ENCODE results near the gene CCR9. TPM values are rescaled to one million over a fixed set of nuclear protein-coding genes. Genes with fewer than 3 reads are reported as not detected.

Gene CCR9
- total RNA-seq, 1 donor from 2014 or later = not detected

DNA sequence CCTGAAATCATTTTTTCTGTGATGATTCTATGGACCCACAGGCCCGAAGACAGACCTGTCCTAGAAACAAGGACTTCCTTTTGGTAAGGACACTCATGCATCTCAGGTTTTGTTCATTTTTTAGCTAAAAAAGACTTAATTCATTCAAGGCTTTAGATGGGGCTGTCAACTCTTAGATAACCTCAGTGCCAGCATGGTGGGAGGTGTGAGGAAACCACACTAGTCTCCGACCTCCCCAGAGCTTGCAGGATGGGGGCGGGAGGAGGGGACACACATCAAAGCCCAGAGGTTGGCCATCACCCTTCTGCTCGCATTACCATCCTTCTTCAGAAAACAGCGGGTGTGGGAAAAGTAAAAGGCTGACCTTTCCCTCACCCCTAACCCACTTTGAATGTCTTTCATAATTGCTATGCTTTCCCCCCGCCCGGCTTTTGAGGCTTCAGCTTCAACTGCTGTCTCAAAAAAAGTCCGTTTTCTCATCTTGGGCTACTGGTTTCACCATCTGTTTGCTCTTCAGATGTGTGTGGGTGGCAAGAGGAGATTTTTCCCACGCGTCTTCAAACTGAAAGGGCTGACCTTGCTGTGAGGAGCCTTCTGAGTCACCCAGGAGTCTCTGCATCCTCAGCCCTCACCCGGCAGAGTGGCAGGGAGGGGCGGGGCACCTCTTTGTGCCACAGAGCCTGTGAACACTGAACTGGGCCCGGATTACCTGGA lies 29.3 kb downstream of the CCR9 start:
- Mint-ChIP-seq H3K27ac (ENCODE audit: unreplicated experiment) (peak overlapping the region; percentile 77), H3K27me3 (ENCODE audit: low read depth, unreplicated experiment) (no peaks in the 10 kb centered on the region), H3K9me3 (ENCODE audit: unreplicated experiment) (no peaks in the 10 kb centered on the region), H3K36me3 (ENCODE audit: low read depth, unreplicated experiment) (peaks cover 9% of the 10 kb centered on the region), H3K4me1 (ENCODE audit: low read depth, unreplicated experiment) (peaks cover 22% of the 10 kb centered on the region), H3K4me3 (ENCODE audit: unreplicated experiment) (peak overlapping the region; percentile 40)
- Histone ChIP-seq H3K36me3 (ENCODE audit: insufficient read depth, low read length) (no peaks in the 10 kb centered on the region), H3K27ac (ENCODE audit: low read depth, low read length) (peak overlapping the region; percentile 55), H3K4me2 (ENCODE audit: low read length) (peak overlapping the region; percentile 67), H3K9me3 (ENCODE audit: insufficient read depth, low read depth, low read length) (no peaks in the 10 kb centered on the region), H3K4me3 (ENCODE audit: insufficient read depth, low read depth, low read length) (peak overlapping the region; percentile 15), H3K27me3 (ENCODE audit: insufficient read depth, low read length) (no peaks in the 10 kb centered on the region), H2AFZ (ENCODE audit: low read depth, low read length) (peak overlapping the region; percentile 9), H3K79me2 (ENCODE audit: insufficient read depth, low read length) (no peaks in the 10 kb centered on the region), H3K9ac (ENCODE audit: low read length) (peak overlapping the region; percentile 37), H3K4me1 (ENCODE audit: insufficient read depth, low read length) (peaks cover 13% of the 10 kb centered on the region), H4K20me1 (ENCODE audit: insufficient read depth, low read length) (no peaks in the 10 kb centered on the region)
- no peak for TF ChIP-seq EZH2 (IDR thresholded peaks at IDR 0.05; ENCODE audit: insufficient read depth, low read length)
- TF ChIP-seq, protein P1, sequence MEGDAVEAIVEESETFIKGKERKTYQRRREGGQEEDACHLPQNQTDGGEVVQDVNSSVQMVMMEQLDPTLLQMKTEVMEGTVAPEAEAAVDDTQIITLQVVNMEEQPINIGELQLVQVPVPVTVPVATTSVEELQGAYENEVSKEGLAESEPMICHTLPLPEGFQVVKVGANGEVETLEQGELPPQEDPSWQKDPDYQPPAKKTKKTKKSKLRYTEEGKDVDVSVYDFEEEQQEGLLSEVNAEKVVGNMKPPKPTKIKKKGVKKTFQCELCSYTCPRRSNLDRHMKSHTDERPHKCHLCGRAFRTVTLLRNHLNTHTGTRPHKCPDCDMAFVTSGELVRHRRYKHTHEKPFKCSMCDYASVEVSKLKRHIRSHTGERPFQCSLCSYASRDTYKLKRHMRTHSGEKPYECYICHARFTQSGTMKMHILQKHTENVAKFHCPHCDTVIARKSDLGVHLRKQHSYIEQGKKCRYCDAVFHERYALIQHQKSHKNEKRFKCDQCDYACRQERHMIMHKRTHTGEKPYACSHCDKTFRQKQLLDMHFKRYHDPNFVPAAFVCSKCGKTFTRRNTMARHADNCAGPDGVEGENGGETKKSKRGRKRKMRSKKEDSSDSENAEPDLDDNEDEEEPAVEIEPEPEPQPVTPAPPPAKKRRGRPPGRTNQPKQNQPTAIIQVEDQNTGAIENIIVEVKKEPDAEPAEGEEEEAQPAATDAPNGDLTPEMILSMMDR (IDR thresholded peaks at IDR 0.05; ENCODE audit: insufficient read depth, low read depth, low read length) = no peak
- DNase-seq (ENCODE audit: low read depth) = peak; percentile 88
- no peak for FAIRE-seq

DNA sequence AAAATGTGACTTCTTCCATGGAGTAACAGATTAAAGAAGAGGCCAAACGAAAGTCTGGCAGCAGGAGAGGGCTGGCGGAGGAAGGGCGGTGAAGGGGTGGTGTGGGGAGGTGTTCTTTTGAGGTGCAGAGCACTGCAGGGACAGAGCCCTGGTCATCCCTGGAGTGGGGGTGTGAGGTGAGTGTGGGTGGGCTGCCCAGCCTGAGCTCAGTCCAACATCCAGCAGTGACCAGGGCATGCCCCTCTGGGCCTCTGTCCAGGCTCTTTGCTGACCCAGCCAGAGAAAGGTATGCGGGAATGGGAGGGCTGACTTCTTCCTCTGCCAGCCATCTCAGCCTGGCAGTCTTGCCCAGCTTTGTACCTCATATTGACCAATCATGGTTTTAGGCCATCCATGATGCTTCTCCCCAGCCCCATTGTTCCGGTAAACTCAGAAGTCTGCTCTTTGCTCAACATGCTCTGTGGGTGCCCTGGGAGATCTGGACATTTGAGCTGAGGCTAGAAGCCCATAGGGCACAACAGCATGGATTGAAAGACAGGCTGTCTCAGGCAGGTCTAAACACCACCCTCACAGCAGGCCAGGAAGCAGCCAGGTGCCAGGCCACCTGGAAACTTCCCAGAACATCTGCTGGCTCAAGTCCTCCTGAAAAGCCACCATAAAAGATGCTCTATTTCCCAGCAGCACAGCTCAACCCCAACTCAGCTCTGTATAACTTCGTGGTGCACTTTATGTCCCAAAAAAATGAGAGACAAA lies 31.0 kb downstream of the CCR9 start:
- no peaks in the 10 kb centered on the region for H3K36me3 ChIP-seq (ENCODE audit: insufficient read depth, low read length)
- H3K9me3 ChIP-seq (ENCODE audit: insufficient read depth, low read depth, low read length) = no peaks in the 10 kb centered on the region
- H3K4me3 ChIP-seq (ENCODE audit: insufficient read depth, low read depth, low read length) = no peak overlapping the region
- H3K27ac ChIP-seq (ENCODE audit: low read depth, low read length) = no peak overlapping the region
- Mint-ChIP-seq H3K36me3 (ENCODE audit: low read depth, unreplicated experiment) (peaks cover 21% of the 10 kb centered on the region), H3K27me3 (ENCODE audit: low read depth, unreplicated experiment) (no peaks in the 10 kb centered on the region), H3K4me1 (ENCODE audit: low read depth, unreplicated experiment) (peaks cover 22% of the 10 kb centered on the region), H3K4me3 (ENCODE audit: unreplicated experiment) (no peak overlapping the region), H3K9me3 (ENCODE audit: unreplicated experiment) (no peaks in the 10 kb centered on the region), H3K27ac (ENCODE audit: unreplicated experiment) (peak overlapping the region; percentile 18)
- TF ChIP-seq EZH2 (IDR thresholded peaks at IDR 0.05; ENCODE audit: insufficient read depth, low read length) = no peak
- TF ChIP-seq, protein P1 (IDR thresholded peaks at IDR 0.05; ENCODE audit: insufficient read depth, low read depth, low read length) = no peak
- H3K79me2 ChIP-seq (ENCODE audit: insufficient read depth, low read length) = no peaks in the 10 kb centered on the region
- no peak for DNase-seq (ENCODE audit: low read depth)
- no peak for FAIRE-seq
- no peak overlapping the region for H2AFZ ChIP-seq (ENCODE audit: low read depth, low read length)
- H3K9ac ChIP-seq (ENCODE audit: low read length) = no peak overlapping the region
- H3K4me1 ChIP-seq (ENCODE audit: insufficient read depth, low read length) = peaks cover 13% of the 10 kb centered on the region
- H4K20me1 ChIP-seq (ENCODE audit: insufficient read depth, low read length) = no peaks in the 10 kb centered on the region
- H3K27me3 ChIP-seq (ENCODE audit: insufficient read depth, low read length) = no peaks in the 10 kb centered on the region
- H3K4me2 ChIP-seq (ENCODE audit: low read length) = no peak overlapping the region

Measured in astrocyte (in vitro differentiated cells and primary cell).